ENCODE measurements around the gene STAC2. TPM values are rescaled to one million over a fixed set of nuclear protein-coding genes. Genes with fewer than 3 reads are reported as not detected.

Gene STAC2
- total and polyA plus RNA-seq, 9 of the 15 experiments (the other 6 are each of a cell fraction or from before 2014, with no cell fraction given) = not detected

- Histone ChIP-seq H3K9me1 (ENCODE audit: control insufficient read depth, insufficient read depth, low read length) (no peaks in the 10 kb centered on the region), H3K36me3 (ENCODE audit: control insufficient read depth, insufficient read depth, low read length) (no peaks in the 10 kb centered on the region), H3K79me2 (ENCODE audit: control insufficient read depth, insufficient read depth, low read length) (no peaks in the 10 kb centered on the region), H3K9me3 (replicated peaks; ENCODE audit: control insufficient read depth, insufficient read depth, low read depth, low read length) (no peaks in the 10 kb centered on the region), H3K4me2 (ENCODE audit: insufficient read depth, low read length) (no peak overlapping the region), H3K4me3 (no peak overlapping the region), H2AFZ (ENCODE audit: low read depth, low read length) (no peak overlapping the region), H3K27ac (ENCODE audit: extremely low read depth, low read depth, low read length) (no peak overlapping the region), H3K4me1 (replicated peaks in 1 of 2; ENCODE audit: control insufficient read depth in 2 of 2, insufficient read depth in 2 of 2, low read length in 2 of 2) (peaks cover 0 to 27% of the 10 kb centered on the region in 2 experiments; a peak in 2 of 5 replicates), H3K9ac (ENCODE audit: insufficient read depth in 1 of 2, low read depth in 2 of 2, low read length in 2 of 2) (no peak overlapping the region), H3K27me3 (ENCODE audit: control insufficient read depth in 2 of 2, insufficient read depth in 2 of 2, low read length in 2 of 2) (peaks cover 17 to 54% of the 10 kb centered on the region in 2 experiments; a peak in 4 of 5 replicates), H4K20me1 (replicated peaks; ENCODE audit: control insufficient read depth, insufficient read depth, low read length) (no peaks in the 10 kb centered on the region)
- CTCF ChIA-PET (ENCODE audit: low intra/inter-chr PET ratio) = no interaction called here
- BruUV-seq (replicated peaks) = no TSS peak
- in situ Hi-C loops (cut with MboI) (no loop called here), intact Hi-C loops (cut with micrococcal nuclease) (no loop called here)
- TF ChIP-seq MAFG (tag; conservative IDR thresholded peaks at IDR 0.05) (no peak), ZNF57 (CRISPR knock-in tag; IDR thresholded peaks at IDR 0.05) (no peak), TFE3 (CRISPR knock-in tag; IDR thresholded peaks at IDR 0.05) (no peak), TAF1 (IDR thresholded peaks at IDR 0.05; ENCODE audit: control insufficient read depth, extremely low read depth, insufficient read depth, low read length, severe bottlenecking) (no peak), ELF1 (tag; IDR thresholded peaks at IDR 0.05) (no peak), ZNF395 (CRISPR knock-in tag; IDR thresholded peaks at IDR 0.05) (no peak), TCF15 (CRISPR knock-in tag; IDR thresholded peaks at IDR 0.05) (no peak), KDM5B (IDR thresholded peaks at IDR 0.05; ENCODE audit: insufficient replicate concordance, low read depth, low read length) (no peak)
- DNase-seq (ENCODE audit: extremely low read depth in 1 of 4, low spot score in 3 of 4) = no peak
- POLR2A ChIA-PET = interaction anchor here (0.7 to 1.3 kb wide), 2 partner anchors 10 to 22 kb away, joined by 3 read pairs; partner anchors contain the start of gene RPL19
- WGBS (ENCODE audit: insufficient coverage, low coverage, missing lambda C conversion rate) = 27% methylated on average over 7 of the region's 7 CpGs
- ATAC-seq = no peak
- FAIRE-seq = no peak
Measured at GRCh38 chr17:39222151-39222550, 3.6 kb downstream of the STAC2 start.

Data from K562 (cell line).